B cell (primary cell): ENCODE data around the gene MSH3. TPM values are rescaled to one million over a fixed set of nuclear protein-coding genes. Genes with fewer than 3 reads are reported as not detected.

Source experiments
- ATAC-seq: fragments of 200-7000 bp; cut with Tn5 transposase; one replicate; pipeline ENCODE4 v1.10.0; 2021; ENCODE audit warnings: low read depth, mild to moderate bottlenecking, moderate number of reproducible peaks, moderate library complexity
- CTCF ChIA-PET: fragments of 350-600 bp; sonication (Branson Sonifier 250); formaldehyde crosslinking; loops from one replicate; lab custom pipeline; 2021; ENCODE audit warnings: antibody characterized with exemption, inconsistent platforms; lab: Charles Lee
- POLR2A ChIA-PET: fragments of 350-600 bp; sonication (Branson Sonifier 250); formaldehyde crosslinking; loops from one replicate; lab custom pipeline; 2021; ENCODE audit warnings: antibody characterized with exemption; lab: Charles Lee
- DNase-seq: peaks from one replicate; pipeline ENCODE4 v3.0.0; 2013
- H2AFZ ChIP-seq: 2 replicates; pipeline ENCODE4 v1.6.1; 2012; ENCODE audit warnings: mild to moderate bottlenecking, low read depth, low read length; ENCODE audit not compliant: insufficient read depth, poor library complexity, severe bottlenecking
- H3K27ac ChIP-seq, 2 donors: 1 replicate in 1 of 2; 2 replicates in 1 of 2; pipeline ENCODE4 v1.5.1; 2012 to 2013; ENCODE audit warnings: low read length in 2 of 2, mild to moderate bottlenecking in 2 of 2, moderate library complexity in 1 of 2
- H3K27me3 ChIP-seq, 4 experiments: fragments of 200-600 bp in 1 of 4; sonication (generic) in 1 of 4; replicated peaks in 1 of 4; 1 replicate in 2 of 4; 2 replicates in 2 of 4; pipeline versions ENCODE4 v1.6.1 to v1.7.0; 2013 to 2016; ENCODE audit warnings: low read length in 3 of 4, mild to moderate bottlenecking in 2 of 4, mixed read lengths in 1 of 4, moderate library complexity in 1 of 4; ENCODE audit not compliant: insufficient read depth in 4 of 4, control insufficient read depth in 3 of 4; ENCODE audit errors: control extremely low read depth in 1 of 4
- H3K36me3 ChIP-seq, 2 experiments: replicated peaks in 1 of 2; 1 replicate in 1 of 2; 2 replicates in 1 of 2; pipeline versions ENCODE4 v1.6.1 to v1.7.1; 2013; ENCODE audit warnings: low read length in 1 of 2; ENCODE audit not compliant: insufficient read depth in 2 of 2, control insufficient read depth in 1 of 2; ENCODE audit errors: control extremely low read depth in 1 of 2, extremely low read depth in 1 of 2
- H3K4me1 ChIP-seq, 2 donors: fragments of 200-600 bp in 1 of 2; sonication (generic) in 1 of 2; 1 replicate in 1 of 2; 2 replicates in 1 of 2; pipeline versions ENCODE4 v1.5.1 to v1.6.1; 2013 to 2017; ENCODE audit warnings: low read length in 2 of 2; ENCODE audit not compliant: control insufficient read depth in 2 of 2, insufficient read depth in 2 of 2
- H3K4me2 ChIP-seq: replicated peaks from 2 replicates; pipeline ENCODE3; 2012; ENCODE audit warnings: mild to moderate bottlenecking, low read depth, low read length; ENCODE audit not compliant: poor library complexity, severe bottlenecking
- H3K4me3 ChIP-seq, 5 experiments: fragments of 200-600 bp in 1 of 5; sonication (generic) in 1 of 5; 1 replicate in 3 of 5; 2 replicates in 2 of 5; pipeline versions ENCODE4 v1.5.1 to v1.7.0; 2011 to 2016; ENCODE audit warnings: low read length in 4 of 5, mild to moderate bottlenecking in 4 of 5, low read depth in 2 of 5, control low read depth in 1 of 5, moderate library complexity in 1 of 5; ENCODE audit not compliant: insufficient read depth in 1 of 5; ENCODE audit errors: control extremely low read depth in 1 of 5, extremely low read depth in 1 of 5
- H3K79me2 ChIP-seq: fragments of 200-600 bp; sonication (generic); one replicate; pipeline ENCODE4 v1.6.0; 2016; ENCODE audit warnings: low read length; ENCODE audit not compliant: control insufficient read depth, insufficient read depth
- H3K9ac ChIP-seq: fragments of 200-600 bp; sonication (generic); 2 replicates; pipeline ENCODE4 v1.6.1; 2017; ENCODE audit warnings: mild to moderate bottlenecking, low read length, moderate library complexity
- H3K9me3 ChIP-seq, 3 donors: one replicate each; pipeline versions ENCODE4 v1.6.1 to v1.7.1; 2013; ENCODE audit warnings: low read length in 2 of 3; ENCODE audit not compliant: control insufficient read depth in 2 of 3, insufficient read depth in 1 of 3; ENCODE audit errors: control extremely low read depth in 1 of 3
- H4K20me1 ChIP-seq: 2 replicates; pipeline ENCODE4 v1.6.0; 2012; ENCODE audit warnings: mild to moderate bottlenecking, low read length; ENCODE audit not compliant: insufficient read depth, control insufficient read depth, poor library complexity, severe bottlenecking
- H3K27ac Mint-ChIP-seq: one replicate; pipeline ENCODE4 v1.8.0; 2021; ENCODE audit warnings: mixed read lengths
- H3K27me3 Mint-ChIP-seq: one replicate; pipeline ENCODE4 v1.8.0; 2021; ENCODE audit warnings: mixed read lengths
- H3K4me1 Mint-ChIP-seq: one replicate; pipeline ENCODE4 v1.8.0; 2021; ENCODE audit warnings: mixed read lengths
- H3K4me3 Mint-ChIP-seq: one replicate; pipeline ENCODE4 v1.8.0; 2021; ENCODE audit warnings: mixed read lengths
- H3K9me3 Mint-ChIP-seq: one replicate; pipeline ENCODE4 v1.8.0; 2022; ENCODE audit warnings: mixed read lengths; ENCODE audit not compliant: insufficient read depth
- EZH2 ChIP-seq: IDR thresholded peaks from 2 replicates; pipeline ENCODE4 v1.6.1; 2012; ENCODE audit warnings: borderline replicate concordance, low read depth, mild to moderate bottlenecking, moderate library complexity, low read length; ENCODE audit not compliant: insufficient read depth, poor library complexity, severe bottlenecking
- WGBS: methylation state at CpG from one replicate; pipeline ENCODE4 v1.1.5; 2013; ENCODE audit warnings: missing lambda C conversion rate; ENCODE audit not compliant: insufficient coverage; 5-methylcytosine and 5-hydroxymethylcytosine counted together
- intact Hi-C: fragments of 100-400 bp; cut with micrococcal nuclease; formaldehyde crosslinking; loops from one replicate; pipeline ENCODE4 v1.10.0; 2022
- polyA plus RNA-seq: library from polyadenylated mRNA; depleted of rRNA; stranded (reverse); fragments of >200 nt; gene quantifications from 2 replicates; pipeline ENCODE4 v1.2.3, GENCODE V29; 2012
- total RNA-seq, 2 donors: library from RNA; stranded (reverse); fragments of 120-200 nt in 1 of 2; gene quantifications; 1 replicate in 1 of 2; 2 replicates in 1 of 2; pipeline versions ENCODE4 v1.2.3 to v1.2.4, GENCODE V29; 2013 to 2022
- TF ChIP-seq, protein P1 (sequence below): fragments of 200-600 bp; IDR thresholded peaks from one replicate; pipeline ENCODE4 v1.8.0; 2022; ENCODE audit warnings: antibody characterized with exemption, mild to moderate bottlenecking

Gene MSH3
- total and polyA plus RNA-seq, 2 donors (not counting 1 experiment from before 2014, with no cell fraction given), result 3.5 to 26.3 TPM

DNA sequence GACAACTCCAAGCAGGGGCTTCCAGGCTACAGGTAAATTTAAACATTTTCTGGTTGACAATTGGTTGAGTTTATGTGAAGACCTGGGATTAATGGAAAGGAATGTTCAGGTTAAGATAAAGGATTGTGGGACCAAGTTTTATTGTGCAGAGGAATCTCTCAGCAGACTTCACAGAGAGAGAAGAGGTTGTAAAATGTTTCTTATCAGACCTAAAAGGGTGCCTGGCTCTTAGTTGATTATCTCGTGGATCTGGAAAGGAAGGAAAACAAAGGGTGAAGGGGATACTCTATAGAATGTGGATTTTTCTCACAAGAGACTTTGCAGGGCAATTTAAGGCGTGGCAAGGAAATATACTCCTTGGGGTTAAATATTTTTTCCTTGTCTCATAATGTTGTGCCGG lies 209.3 kb downstream of the MSH3 start:
- no peak overlapping the region for H3K9ac ChIP-seq
- H3K4me2 ChIP-seq, result no peak overlapping the region
- H3K9me3 ChIP-seq, result no peaks in the 10 kb centered on the region
- no peak overlapping the region for H3K27ac ChIP-seq
- ChIA-PET POLR2A (no interaction called here), CTCF (no interaction called here)
- no peak overlapping the region for H3K4me3 ChIP-seq
- no peak overlapping the region for H2AFZ ChIP-seq
- ATAC-seq (no peak), DNase-seq (no peak)
- peaks cover 0 to 27% of the 10 kb centered on the region in 2 experiments for H3K36me3 ChIP-seq
- Mint-ChIP-seq H3K4me3 (no peak overlapping the region), H3K27me3 (no peaks in the 10 kb centered on the region), H3K4me1 (no peaks in the 10 kb centered on the region), H3K9me3 (no peaks in the 10 kb centered on the region), H3K27ac (no peak overlapping the region)
- H4K20me1 ChIP-seq, result no peaks in the 10 kb centered on the region
- H3K27me3 ChIP-seq, result no peaks in the 10 kb centered on the region
- TF ChIP-seq, protein P1, sequence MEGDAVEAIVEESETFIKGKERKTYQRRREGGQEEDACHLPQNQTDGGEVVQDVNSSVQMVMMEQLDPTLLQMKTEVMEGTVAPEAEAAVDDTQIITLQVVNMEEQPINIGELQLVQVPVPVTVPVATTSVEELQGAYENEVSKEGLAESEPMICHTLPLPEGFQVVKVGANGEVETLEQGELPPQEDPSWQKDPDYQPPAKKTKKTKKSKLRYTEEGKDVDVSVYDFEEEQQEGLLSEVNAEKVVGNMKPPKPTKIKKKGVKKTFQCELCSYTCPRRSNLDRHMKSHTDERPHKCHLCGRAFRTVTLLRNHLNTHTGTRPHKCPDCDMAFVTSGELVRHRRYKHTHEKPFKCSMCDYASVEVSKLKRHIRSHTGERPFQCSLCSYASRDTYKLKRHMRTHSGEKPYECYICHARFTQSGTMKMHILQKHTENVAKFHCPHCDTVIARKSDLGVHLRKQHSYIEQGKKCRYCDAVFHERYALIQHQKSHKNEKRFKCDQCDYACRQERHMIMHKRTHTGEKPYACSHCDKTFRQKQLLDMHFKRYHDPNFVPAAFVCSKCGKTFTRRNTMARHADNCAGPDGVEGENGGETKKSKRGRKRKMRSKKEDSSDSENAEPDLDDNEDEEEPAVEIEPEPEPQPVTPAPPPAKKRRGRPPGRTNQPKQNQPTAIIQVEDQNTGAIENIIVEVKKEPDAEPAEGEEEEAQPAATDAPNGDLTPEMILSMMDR, result no peak
- TF ChIP-seq EZH2, result no peak
- intact Hi-C loops, result no loop called here
- no peaks in the 10 kb centered on the region for H3K79me2 ChIP-seq
- H3K4me1 ChIP-seq, result no peaks in the 10 kb centered on the region
- WGBS, result 100% methylated on average over 1 of the region's 3 CpGs

DNA sequence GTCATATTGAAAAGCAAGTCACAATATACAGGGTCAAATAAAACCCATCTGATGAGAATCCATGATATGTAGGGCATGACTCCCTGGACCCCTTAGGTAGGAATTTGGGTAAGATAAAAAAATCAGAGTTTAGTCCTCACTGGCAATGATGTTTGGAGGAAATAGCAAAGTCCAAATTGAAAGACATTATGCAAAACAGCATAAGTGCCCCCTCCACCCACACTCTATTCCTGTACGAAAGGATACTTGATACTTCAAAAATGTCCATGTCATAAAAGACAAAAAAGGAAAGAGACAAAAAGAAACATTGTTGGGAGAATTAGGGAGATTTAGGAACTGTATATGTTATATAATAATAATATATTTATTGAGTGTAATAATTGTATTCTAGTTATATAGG lies 209.7 kb downstream of the MSH3 start:
- Histone ChIP-seq H3K9ac (no peak overlapping the region), H3K4me2 (no peak overlapping the region), H3K9me3 (no peaks in the 10 kb centered on the region), H3K36me3 (peaks cover 0 to 27% of the 10 kb centered on the region in 2 experiments), H3K4me3 (no peak overlapping the region), H3K4me1 (no peaks in the 10 kb centered on the region), H2AFZ (no peak overlapping the region), H3K27me3 (no peaks in the 10 kb centered on the region), H3K79me2 (no peaks in the 10 kb centered on the region), H4K20me1 (no peaks in the 10 kb centered on the region), H3K27ac (no peak overlapping the region)
- H3K4me1 Mint-ChIP-seq, result no peaks in the 10 kb centered on the region
- intact Hi-C loops, result no loop called here
- no peaks in the 10 kb centered on the region for H3K9me3 Mint-ChIP-seq
- POLR2A ChIA-PET, result no interaction called here
- H3K27me3 Mint-ChIP-seq, result no peaks in the 10 kb centered on the region
- no peak for ATAC-seq
- CTCF ChIA-PET, result no interaction called here
- H3K27ac Mint-ChIP-seq, result no peak overlapping the region
- no peak for DNase-seq
- TF ChIP-seq EZH2, result no peak
- TF ChIP-seq, protein P1, result no peak
- H3K4me3 Mint-ChIP-seq, result no peak overlapping the region
- WGBS, result no CpG with 5 or more reads among the region's 1 CpG
